Measurements from ENCODE around the gene PTPRK. TPM values are rescaled to one million over a fixed set of nuclear protein-coding genes. Genes with fewer than 3 reads are reported as not detected.
A peak's percentile ranks its signal among the peaks of the same experiment; 100 is the strongest.

Gene PTPRK
- total and polyA plus RNA-seq, 2 of the 13 experiments (the other 11 are each of a cell fraction or from before 2014, with no cell fraction given), result 43.6 to 98.3 TPM

- TF ChIP-seq ZMAT5 (CRISPR knock-in tag; IDR thresholded peaks at IDR 0.05; ENCODE audit: borderline replicate concordance, low read depth) (no peak), E2F5 (CRISPR knock-in tag; conservative IDR thresholded peaks at IDR 0.05) (no peak), SP2 (CRISPR knock-in tag; IDR thresholded peaks at IDR 0.05) (peak; percentile 47; the same call in 1 of the 2 replicates), ZNF34 (CRISPR knock-in tag; IDR thresholded peaks at IDR 0.05; ENCODE audit: borderline replicate concordance) (no peak), MEIS2 (CRISPR knock-in tag; IDR thresholded peaks at IDR 0.05) (no peak), ZFP62 (CRISPR knock-in tag; IDR thresholded peaks at IDR 0.05) (no peak), KMT2A (CRISPR knock-in tag; IDR thresholded peaks at IDR 0.05) (no peak), SMARCE1 (IDR thresholded peaks at IDR 0.05; ENCODE audit: borderline replicate concordance) (no peak), KLF16 (CRISPR knock-in tag; IDR thresholded peaks at IDR 0.05) (no peak), IKZF5 (CRISPR knock-in tag; IDR thresholded peaks at IDR 0.05) (no peak), CAMTA2 (CRISPR knock-in tag; IDR thresholded peaks at IDR 0.05; ENCODE audit: borderline replicate concordance) (no peak), HNRNPUL1 (IDR thresholded peaks at IDR 0.05; ENCODE audit: low read depth, low read length) (no peak), ZNF235 (CRISPR knock-in tag; IDR thresholded peaks at IDR 0.05; ENCODE audit: borderline replicate concordance) (no peak), KMT2B (CRISPR knock-in tag; IDR thresholded peaks at IDR 0.05) (no peak), ETV6 (CRISPR knock-in tag; conservative IDR thresholded peaks at IDR 0.05) (no peak; the same call in 1 of the 2 replicates), ZNF317 (CRISPR knock-in tag; IDR thresholded peaks at IDR 0.05) (no peak; the same call in none of the 2 replicates), HNF1B (CRISPR knock-in tag; IDR thresholded peaks at IDR 0.05) (peak; percentile 17; the same call in 1 of the 2 replicates), HOXD1 (CRISPR knock-in tag; IDR thresholded peaks at IDR 0.05) (no peak), ZNF775 (CRISPR knock-in tag; IDR thresholded peaks at IDR 0.05; ENCODE audit: borderline replicate concordance) (0 out of 2 replicates have a peak, but pooled peaks have one; percentile 15), ZNF18 (CRISPR knock-in tag; IDR thresholded peaks at IDR 0.05; ENCODE audit: insufficient replicate concordance) (no peak), AGO2 (optimal IDR thresholded peaks at IDR 0.05; ENCODE audit: low read depth, low read length) (peak; percentile 91), TBL1XR1 (IDR thresholded peaks at IDR 0.05; ENCODE audit: borderline replicate concordance, low read length, partially characterized antibody) (no peak), ZKSCAN8 (CRISPR knock-in tag; IDR thresholded peaks at IDR 0.05; ENCODE audit: borderline replicate concordance) (no peak), CSRNP2 (CRISPR knock-in tag; conservative IDR thresholded peaks at IDR 0.05; ENCODE audit: low read depth) (no peak)
These were observed 416 bp downstream of the PTPRK start (continued) for GRCh38 chr6:128519931-128520435.

Data from HepG2 (cell line).